Measurements from ENCODE around the gene KIF2C.
"Not testable (repeated sequence)": the region's sequence is repeated elsewhere in the genome, so short reads cannot be mapped to it uniquely, and the experiment has no call there.

The KIF2C gene

DNA sequence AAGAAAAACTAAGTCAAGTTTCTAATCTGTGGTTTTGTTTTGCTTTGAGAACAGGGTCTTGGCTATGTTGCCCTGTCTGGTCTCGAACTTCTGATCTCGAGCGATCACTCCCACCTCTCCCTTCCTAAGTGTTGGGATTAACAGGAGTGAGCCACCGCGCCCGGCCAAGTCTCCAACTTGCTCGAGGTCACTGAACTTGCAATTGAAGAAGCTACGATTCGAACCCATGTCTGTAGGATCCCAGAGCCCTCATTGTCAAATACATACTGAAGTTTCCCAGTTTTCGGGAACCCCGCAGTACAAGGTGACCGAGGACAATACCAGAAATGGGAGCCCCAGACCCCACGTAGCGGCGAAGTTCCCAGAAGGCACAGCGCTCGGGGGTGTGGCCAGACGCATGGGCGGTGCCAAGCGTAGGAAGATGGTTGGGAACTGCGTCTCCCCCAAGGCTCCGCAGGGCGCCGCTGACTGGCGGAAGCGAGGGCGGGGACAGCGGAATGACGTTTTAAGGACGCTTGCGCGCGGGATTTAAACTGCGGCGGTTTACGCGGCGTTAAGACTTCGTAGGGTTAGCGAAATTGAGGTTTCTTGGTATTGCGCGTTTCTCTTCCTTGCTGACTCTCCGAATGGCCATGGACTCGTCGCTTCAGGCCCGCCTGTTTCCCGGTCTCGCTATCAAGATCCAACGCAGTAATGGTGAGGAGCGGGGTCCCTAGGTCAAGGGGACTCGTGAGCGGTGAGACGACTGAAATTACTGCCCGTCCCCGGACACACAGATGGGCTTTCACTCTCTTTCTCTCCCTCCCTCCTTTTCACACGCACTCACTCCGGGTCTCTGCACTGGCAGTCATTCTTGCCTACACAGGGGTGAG lies at the start of gene KIF2C:
KIF2C (plus strand) TSS at position 531 of the 872 bp plus-strand sequence; CDS start at position 627, 96 bp downstream.
- DNase-seq (ENCODE audit: low read depth, low spot score), result peak; percentile 94

DNA sequence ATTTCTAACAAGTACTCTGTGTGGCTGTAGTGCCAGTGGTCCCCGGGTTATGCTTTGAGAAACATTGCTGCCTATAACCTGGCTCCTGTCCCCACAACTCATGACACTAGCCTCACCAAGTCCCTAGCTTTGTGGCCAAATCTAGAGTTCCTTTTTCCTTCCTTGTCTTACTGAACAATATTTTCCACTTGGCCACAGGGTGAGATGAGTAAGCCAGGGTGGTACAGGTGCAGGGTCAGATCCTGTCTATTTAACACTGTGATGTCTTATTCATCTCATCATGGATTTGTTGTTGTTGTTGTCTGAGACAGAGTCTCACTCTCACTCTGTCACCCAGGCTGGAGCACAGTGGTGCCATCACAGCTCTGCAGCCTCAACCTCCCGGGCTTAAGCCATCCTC lies 46.5 kb upstream of the KIF2C start:
- no peak for DNase-seq (ENCODE audit: low read depth, low spot score)

DNA sequence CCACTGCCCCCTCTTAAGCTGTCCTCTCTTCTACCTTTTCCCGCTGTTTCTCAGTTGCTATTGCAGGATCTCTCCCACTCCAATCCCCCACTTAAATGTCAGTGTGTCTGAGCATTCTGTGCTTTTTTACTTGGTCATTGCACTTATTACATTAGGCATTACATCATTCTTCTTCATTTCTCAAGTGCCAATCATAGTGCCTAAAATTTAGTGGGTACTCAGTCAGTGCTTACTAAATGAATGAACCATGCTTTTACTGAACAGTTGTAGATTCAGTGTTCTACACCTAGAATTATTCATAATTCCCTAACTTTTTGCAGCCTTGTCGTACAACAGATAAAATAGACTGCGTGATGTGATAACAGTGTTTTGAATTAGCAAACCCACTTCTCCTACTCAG lies 45.7 kb upstream of the KIF2C start:
- no peak for DNase-seq (ENCODE audit: low read depth, low spot score)

- no peak for DNase-seq (ENCODE audit: low read depth, low spot score)
Measured at GRCh38 chr1:44694863-44695478, 44.7 kb upstream of the KIF2C start.

DNA sequence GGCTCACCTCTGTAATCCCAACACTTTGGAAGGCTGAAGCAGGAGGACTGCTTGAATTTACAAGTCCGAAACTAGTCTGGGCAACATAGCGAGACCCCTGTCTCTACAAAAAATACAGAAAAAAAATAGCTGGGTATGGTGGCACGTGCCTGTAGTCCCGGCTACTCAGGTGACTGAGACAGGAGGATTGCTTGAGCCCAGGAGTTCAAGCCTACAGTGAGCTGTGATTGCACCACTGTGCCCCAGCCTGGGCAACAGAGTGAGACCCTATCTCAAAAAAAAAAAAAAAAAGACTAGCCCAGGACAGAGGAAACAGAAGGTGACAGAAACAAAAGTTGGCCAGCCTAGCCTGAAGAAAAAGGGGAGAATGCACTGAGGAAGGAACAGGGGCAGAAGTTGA lies 44.0 kb upstream of the KIF2C start:
- DNase-seq (ENCODE audit: low read depth, low spot score), result no peak

- DNase-seq (ENCODE audit: low read depth, low spot score), result no peak
Measured at GRCh38 chr1:44696101-44696500, 43.5 kb upstream of the KIF2C start.

- DNase-seq (ENCODE audit: low read depth, low spot score), result no peak
Measured at GRCh38 chr1:44696789-44697345, 42.8 kb upstream of the KIF2C start.

- no peak for DNase-seq (ENCODE audit: low read depth, low spot score)
Measured at GRCh38 chr1:44698138-44698537, 41.5 kb upstream of the KIF2C start.

DNA sequence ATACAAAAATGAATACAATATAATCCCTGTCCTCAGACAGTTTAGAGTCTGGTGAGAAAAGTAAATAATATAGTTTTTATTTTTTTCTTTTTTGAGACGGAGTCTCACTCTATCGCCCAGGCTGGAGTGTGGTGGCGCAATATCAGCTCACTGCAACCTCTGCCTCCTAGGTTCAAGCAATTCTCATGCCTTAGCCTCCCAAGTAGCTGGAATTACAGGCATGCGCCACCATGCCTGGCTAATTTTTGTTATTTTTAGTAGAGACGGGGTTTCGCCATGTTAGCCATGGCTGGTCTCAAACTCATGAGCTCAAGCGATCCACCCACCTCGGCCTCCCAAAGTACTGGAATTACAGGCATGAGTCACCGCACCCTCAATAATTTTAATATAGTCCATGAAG lies 40.3 kb upstream of the KIF2C start:
- DNase-seq (ENCODE audit: low read depth, low spot score), result not testable (repeated sequence)

- DNase-seq (ENCODE audit: low read depth, low spot score), result no peak
Measured at GRCh38 chr1:44700573-44700972, 39.1 kb upstream of the KIF2C start.

DNA sequence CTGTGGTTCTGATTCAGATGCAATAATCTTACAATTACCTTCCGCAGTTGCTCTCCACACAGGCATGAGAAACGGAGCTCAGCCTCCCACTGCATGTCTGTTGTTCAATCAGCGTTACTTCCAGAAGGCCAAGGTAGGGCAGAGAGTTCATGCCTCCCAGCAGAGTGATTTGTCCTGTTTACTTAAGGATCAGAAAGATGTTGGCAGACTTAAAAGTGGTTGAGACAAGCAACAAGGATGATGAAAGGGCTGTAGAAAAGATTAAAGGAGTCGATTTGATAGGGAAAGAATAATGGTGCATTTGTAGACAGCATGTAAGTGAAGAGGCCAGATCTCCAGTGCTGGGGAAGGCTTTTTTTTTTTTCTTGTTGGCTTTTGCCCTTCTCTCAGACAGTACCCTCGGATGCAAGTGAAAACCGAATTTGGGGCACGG lies 38.5 kb upstream of the KIF2C start:
- DNase-seq (ENCODE audit: low read depth, low spot score), result no peak

DNA sequence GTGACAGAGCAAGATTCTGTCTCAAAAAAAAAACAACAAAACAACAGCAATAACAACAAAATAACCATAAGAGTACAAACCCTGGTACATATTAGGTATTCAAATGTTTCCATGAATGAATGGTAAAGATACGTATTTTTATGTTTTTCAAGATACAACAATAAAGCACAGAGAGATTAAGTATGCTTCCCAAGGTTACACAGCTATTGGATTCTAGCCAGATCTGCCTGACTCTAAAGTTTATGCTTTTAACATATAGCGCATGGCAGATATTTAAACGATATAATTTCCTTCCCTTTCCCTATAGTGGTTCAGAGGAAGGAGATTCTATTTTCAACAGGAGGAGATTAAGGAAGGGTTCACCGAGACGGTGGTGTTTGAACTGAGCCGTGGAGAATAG lies 34.2 kb upstream of the KIF2C start:
- no peak for DNase-seq (ENCODE audit: low read depth, low spot score)

DNA sequence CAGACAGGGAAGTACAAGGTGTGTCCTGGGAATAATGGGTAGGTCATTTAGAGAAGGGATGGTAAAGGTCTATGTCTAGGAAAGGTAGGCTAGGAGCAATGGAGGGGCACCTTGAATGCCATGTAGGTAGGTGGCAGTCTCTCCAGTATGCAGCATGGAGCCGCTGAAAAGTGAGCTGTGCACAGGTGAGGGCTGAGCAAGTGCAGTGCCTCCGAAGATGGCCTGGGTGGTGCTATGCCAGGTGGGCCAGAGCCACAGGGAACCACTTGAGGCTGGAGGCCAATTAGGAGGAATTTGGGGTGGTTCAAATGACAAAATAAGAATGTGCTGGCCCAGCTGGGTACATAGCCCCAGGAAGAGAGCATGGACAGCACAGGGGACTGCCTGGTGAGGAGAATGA lies 33.7 kb upstream of the KIF2C start:
- DNase-seq (ENCODE audit: low read depth, low spot score), result no peak

DNA sequence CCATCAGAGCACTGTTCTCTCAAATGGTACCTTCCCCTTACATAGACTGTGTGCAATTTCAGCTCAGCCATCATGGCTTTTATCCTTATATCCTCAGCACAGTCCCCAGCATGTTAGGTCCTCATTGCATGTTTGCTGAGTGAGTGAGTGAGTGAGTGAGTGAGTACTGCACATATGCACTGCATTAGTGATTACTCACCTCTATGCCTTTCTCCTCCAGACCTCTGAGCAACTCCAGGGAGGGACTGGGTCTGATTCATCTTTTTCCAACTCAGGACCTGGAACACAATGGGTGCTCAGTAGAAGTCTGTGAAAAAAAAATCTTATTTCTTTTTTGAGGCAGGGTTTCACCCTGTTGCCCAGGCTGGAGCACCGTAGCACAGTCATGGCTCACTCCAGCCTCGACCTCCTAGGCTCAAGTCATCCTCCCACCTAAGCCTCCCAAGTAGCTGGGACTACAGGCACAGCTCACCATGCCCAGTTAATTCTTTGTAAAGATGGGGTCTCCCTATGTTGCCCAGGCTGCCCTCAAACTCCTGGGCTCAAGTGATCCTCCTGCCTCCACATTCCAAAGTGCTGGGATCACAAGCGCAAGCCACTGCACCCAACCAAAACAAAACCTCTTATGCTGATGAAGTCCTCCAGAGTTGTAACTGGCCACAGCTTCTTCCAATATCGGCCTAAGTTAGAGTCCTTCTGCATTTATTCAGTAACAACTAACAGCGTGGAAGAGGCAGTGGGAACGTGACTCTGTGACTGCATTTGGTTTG lies 32.3 kb upstream of the KIF2C start:
- DNase-seq (ENCODE audit: low read depth, low spot score), result no peak

DNA sequence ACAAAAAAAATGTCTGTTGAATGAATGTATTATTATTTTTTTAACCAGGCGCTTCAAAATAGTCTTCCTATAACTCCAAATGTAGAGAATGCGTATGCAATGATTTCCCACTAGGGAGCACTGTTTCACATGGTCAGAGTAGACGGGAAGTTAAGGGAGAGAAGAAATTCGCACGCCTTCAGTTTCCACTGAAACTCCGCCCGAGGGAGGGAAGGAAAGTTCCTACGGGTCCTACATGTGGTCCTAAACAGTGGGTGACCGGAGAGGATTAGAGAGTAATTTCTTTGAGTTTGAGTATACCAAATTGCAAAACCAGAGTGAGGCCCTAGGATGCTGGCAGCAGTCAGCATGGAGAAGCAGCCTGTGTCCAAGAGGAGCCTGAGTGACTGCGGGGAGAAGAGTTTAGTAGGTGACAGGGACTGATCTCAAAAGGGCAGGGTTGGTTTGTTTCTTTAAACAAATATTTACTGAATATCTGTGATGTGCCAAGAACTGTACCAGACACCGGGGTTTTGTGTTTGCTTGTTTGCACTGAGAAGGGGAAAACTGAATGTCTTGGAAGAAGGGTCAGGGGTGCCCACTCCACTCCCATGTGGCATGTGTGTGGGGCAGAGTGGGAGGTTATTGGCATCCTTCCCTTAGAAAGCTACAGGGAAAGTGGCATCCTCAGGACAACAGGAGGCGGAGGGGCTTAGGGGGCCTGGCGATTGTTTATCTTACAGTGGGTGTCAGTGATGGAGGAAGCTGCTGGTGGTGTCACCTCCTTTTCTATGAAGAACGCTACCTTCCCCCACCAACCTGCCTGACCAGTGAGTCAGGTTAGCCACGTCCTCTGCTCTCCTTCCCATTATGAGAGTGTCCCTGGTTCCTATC lies 31.4 kb upstream of the KIF2C start:
- DNase-seq (ENCODE audit: low read depth, low spot score), result peak; percentile 15

- no peak for DNase-seq (ENCODE audit: low read depth, low spot score)
Measured at GRCh38 chr1:44713321-44713781, 26.3 kb upstream of the KIF2C start.

DNA sequence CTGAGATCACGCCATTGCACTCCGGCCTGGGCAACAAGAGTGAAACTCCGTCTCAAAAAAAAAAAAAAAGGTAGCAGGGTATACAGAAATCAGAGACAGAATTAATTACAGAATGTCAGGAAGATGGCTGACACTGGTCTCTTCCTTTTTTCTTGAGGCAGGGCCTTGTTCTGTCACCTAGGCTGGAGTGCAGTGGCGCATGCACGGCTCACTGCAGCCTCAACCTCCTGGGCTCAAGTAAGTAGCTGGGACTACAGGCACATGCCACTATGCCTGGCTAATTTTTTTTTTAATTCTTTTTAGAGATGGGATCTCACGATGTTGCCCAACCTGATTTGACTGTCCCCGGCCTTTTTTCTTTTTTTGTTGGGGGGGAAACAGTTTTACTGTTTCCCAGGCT lies 25.1 kb upstream of the KIF2C start:
- DNase-seq (ENCODE audit: low read depth, low spot score), result no peak

GRCh38 chr1:44714944-44715571 lies 24.6 kb upstream of the KIF2C start:
- peak; percentile 45 for DNase-seq (ENCODE audit: low read depth, low spot score)

- DNase-seq (ENCODE audit: low read depth, low spot score), result no peak
Measured at GRCh38 chr1:44717156-44717555, 22.5 kb upstream of the KIF2C start.

DNA sequence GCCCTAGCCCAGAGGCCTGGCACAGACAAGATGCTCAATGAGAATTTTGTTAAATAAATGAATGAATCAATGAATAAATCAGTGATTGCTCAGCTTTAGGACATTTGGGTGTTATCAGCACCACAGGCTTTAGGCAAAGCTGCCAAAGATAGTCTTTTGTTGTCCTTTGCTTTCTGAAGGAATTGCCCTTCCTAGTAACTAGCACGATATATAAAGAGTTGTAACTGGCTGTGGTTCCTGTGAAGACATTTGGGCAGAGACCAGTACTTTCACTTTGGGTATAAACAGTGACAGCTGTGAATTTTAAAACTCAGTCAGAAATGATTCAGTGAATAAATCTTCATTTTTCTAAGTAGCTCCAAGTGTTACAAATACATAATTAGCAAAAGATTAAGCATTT lies 22.0 kb upstream of the KIF2C start:
- DNase-seq (ENCODE audit: low read depth, low spot score), result no peak

- no peak for DNase-seq (ENCODE audit: low read depth, low spot score)
Measured at GRCh38 chr1:44718091-44718490, 21.5 kb upstream of the KIF2C start.
